HFFc6 (cell line): ENCODE results near the gene CASP9. TPM values are rescaled to one million over a fixed set of nuclear protein-coding genes. Genes with fewer than 3 reads are reported as not detected.

ENCODE experiments used
- DNase-seq: peaks from one replicate; pipeline ENCODE4 v3.0.0-alpha.2; 2018
- H3K27ac Mint-ChIP-seq: 2 replicates; pipeline ENCODE4 v1.8.0; 2020; ENCODE audit warnings: mild to moderate bottlenecking, mixed read lengths
- H3K27me3 Mint-ChIP-seq: 2 replicates; pipeline ENCODE4 v1.8.0; 2021; ENCODE audit warnings: mild to moderate bottlenecking, moderate library complexity, mixed read lengths; ENCODE audit not compliant: insufficient read depth
- H3K36me3 Mint-ChIP-seq: 2 replicates; pipeline ENCODE4 v1.8.0; 2021; ENCODE audit warnings: low read depth, mixed read lengths
- H3K4me1 Mint-ChIP-seq: 2 replicates; pipeline ENCODE4 v1.8.0; 2020; ENCODE audit warnings: low read depth, mixed read lengths
- H3K4me3 Mint-ChIP-seq: 2 replicates; pipeline ENCODE4 v1.8.0; 2020; ENCODE audit warnings: mild to moderate bottlenecking, moderate library complexity, mixed read lengths
- H3K9me3 Mint-ChIP-seq: 2 replicates; pipeline ENCODE4 v1.8.0; 2020; ENCODE audit warnings: mild to moderate bottlenecking, mixed read lengths
- CTCF ChIP-seq: fragments of 200-600 bp; sonication (generic); IDR thresholded peaks from 2 replicates; pipeline ENCODE4 v1.5.0; 2021; ENCODE audit warnings: antibody characterized with exemption, mild to moderate bottlenecking
- total RNA-seq, 6 experiments: library from RNA; stranded (reverse); fragmentation: NEBNext Ultra II Directional; extraction: Animal tissue kit (Norgen Biotek cat#: 25700); gene quantifications; 2 replicates in 1 of 6; 3 replicates in 5 of 6; pipeline ENCODE4 v1.2.3, GENCODE V29; 2021

The CASP9 gene
- total RNA-seq, 6 experiments from 2014 or later: 7.2 to 8.9 (median 7.8) TPM

- H3K4me1 Mint-ChIP-seq: no peaks in the 10 kb centered on the region
- no peak overlapping the region for H3K4me3 Mint-ChIP-seq
- no peaks in the 10 kb centered on the region for H3K9me3 Mint-ChIP-seq
- H3K36me3 Mint-ChIP-seq: peaks cover 15% of the 10 kb centered on the region
- no peak overlapping the region for H3K27ac Mint-ChIP-seq
- no peak for DNase-seq
- TF ChIP-seq CTCF: no peak
- no peaks in the 10 kb centered on the region; the same call in 1 of the 2 replicates for H3K27me3 Mint-ChIP-seq
Observed at GRCh38 chr1:15559189-15559810, 35.3 kb upstream of the CASP9 start.

GRCh38 chr1:15558516-15558915, 34.5 kb upstream of the CASP9 start:
- H3K36me3 Mint-ChIP-seq: 0 out of 2 replicates have a peak, but pooled peaks cover 11% of the 10 kb centered on the region
- no peaks in the 10 kb centered on the region for H3K4me1 Mint-ChIP-seq
- H3K4me3 Mint-ChIP-seq: no peak overlapping the region
- no peaks in the 10 kb centered on the region for H3K27me3 Mint-ChIP-seq
- H3K27ac Mint-ChIP-seq: no peak overlapping the region
- TF ChIP-seq CTCF: no peak
- no peak for DNase-seq
- no peaks in the 10 kb centered on the region for H3K9me3 Mint-ChIP-seq

DNA sequence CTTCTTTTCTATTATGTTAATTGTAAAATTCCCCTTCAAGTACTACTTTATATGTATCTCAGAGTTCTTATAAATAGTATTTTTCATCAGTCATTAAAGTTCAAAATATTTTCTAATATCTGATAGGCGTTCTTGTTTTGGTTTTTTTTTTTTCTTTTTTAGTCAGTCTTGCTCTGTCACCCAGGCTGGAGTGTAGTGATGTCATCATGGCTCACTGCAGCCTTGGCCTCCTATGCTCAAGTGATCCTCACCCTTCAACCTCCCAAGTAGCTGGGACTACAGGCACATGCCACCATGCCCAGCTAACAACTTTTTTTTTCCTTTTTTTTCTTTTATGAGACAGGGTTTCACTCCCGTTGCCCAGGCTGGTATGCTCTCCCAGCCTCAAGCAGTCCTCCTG, 33.6 kb upstream of the CASP9 start:
- H3K4me1 Mint-ChIP-seq: no peaks in the 10 kb centered on the region
- H3K4me3 Mint-ChIP-seq: no peak overlapping the region
- no peaks in the 10 kb centered on the region for H3K9me3 Mint-ChIP-seq
- TF ChIP-seq CTCF: no peak
- no peak for DNase-seq
- H3K27me3 Mint-ChIP-seq: no peaks in the 10 kb centered on the region
- H3K36me3 Mint-ChIP-seq: 0 out of 2 replicates have a peak, but pooled peaks cover 6% of the 10 kb centered on the region
- H3K27ac Mint-ChIP-seq: no peak overlapping the region

DNA sequence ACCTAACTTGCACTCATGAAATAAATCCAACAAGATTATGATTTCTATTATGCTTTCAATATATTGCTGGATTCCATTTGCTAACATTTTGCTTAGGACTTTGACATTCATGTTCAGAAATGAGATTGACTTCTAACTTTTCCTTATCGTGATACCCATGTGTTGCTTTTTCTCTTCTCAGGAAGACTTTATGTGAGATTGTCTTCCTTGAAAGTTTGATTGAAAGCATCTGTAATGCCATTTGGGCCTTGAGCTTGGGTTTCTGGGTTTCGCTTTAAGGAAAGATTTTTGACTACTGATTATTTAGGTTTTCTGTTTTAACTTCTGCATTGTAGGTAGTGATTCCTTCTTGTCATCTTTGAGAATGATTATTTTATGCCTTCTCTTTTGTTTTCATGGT, 33.0 kb upstream of the CASP9 start:
- no peak overlapping the region for H3K27ac Mint-ChIP-seq
- DNase-seq: no peak
- no peak overlapping the region for H3K4me3 Mint-ChIP-seq
- H3K27me3 Mint-ChIP-seq: no peaks in the 10 kb centered on the region
- no peaks in the 10 kb centered on the region for H3K9me3 Mint-ChIP-seq
- H3K4me1 Mint-ChIP-seq: no peaks in the 10 kb centered on the region
- TF ChIP-seq CTCF: no peak
- no peaks in the 10 kb centered on the region for H3K36me3 Mint-ChIP-seq

GRCh38 chr1:15550573-15550972, 26.6 kb upstream of the CASP9 start:
- no peaks in the 10 kb centered on the region for H3K4me1 Mint-ChIP-seq
- peaks cover 10% of the 10 kb centered on the region for H3K36me3 Mint-ChIP-seq
- no peak for TF ChIP-seq CTCF
- DNase-seq: no peak
- H3K27ac Mint-ChIP-seq: no peak overlapping the region
- H3K27me3 Mint-ChIP-seq: no peaks in the 10 kb centered on the region
- H3K4me3 Mint-ChIP-seq: no peak overlapping the region
- no peaks in the 10 kb centered on the region for H3K9me3 Mint-ChIP-seq
